ENCODE data around the gene MREG.
A peak's percentile ranks its signal among the peaks of the same experiment; 100 is the strongest.
"Not testable (repeated sequence)": the region's sequence is repeated elsewhere in the genome, so short reads cannot be mapped to it uniquely, and the experiment has no call there.

Gene MREG

DNA sequence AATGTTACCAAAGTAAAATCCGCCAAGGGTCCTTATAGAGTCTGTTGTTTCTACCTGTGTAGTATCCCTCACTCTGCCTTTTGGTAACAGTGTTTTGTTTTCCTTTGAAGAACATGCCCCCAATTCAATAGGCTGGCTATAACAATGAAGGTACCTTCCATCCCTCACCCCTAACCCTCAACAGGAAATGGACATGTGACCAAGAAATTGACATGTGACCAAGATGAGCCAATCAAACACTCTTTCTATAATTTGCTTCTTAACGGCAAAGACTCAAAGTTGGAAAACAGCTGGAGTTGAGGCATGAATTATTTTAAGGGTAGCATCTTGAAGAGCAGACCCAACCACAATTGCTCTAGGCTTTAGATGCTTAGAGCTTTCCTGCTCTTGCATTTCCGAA is 5.4 kb upstream of the MREG start:
- no peak for DNase-seq

DNA sequence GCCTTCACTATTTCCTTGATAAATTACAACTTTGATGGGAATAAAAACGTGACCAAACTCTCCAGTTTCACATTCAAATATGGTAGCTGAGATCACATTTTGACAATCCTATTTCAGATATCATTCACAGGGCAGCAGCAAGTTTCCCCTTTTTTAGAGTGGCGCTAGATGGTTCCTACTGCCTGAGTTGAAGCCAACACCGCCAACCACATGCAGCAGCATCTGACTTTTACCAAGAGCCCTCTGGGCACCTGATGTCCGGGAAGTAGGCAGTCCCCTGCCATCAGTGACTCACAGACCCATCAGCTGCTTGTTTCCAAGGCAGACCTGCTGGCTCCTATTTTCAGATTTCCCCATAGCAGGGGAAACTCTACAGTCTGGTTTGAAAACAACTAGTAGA is 4.0 kb upstream of the MREG start:
- DNase-seq, result peak; percentile 62

DNA sequence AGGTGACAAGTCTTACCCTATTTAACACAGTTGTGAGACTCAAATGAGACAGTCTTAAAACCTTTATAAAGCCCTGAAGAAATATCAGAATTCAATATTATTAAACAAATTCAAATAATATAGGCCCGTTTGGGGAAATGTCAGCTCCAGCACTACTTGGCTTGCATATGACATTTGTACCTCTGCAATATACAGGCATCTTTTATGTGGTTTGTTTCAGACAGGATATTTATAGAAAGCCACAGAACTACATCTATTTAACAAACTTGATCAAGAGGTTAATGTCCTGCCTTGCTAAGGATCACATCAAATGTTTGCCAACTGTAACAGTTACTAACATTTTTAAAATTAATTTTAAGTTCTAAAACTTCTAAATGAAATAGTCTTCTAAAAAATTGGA is 3.2 kb upstream of the MREG start:
- no peak for DNase-seq

DNA sequence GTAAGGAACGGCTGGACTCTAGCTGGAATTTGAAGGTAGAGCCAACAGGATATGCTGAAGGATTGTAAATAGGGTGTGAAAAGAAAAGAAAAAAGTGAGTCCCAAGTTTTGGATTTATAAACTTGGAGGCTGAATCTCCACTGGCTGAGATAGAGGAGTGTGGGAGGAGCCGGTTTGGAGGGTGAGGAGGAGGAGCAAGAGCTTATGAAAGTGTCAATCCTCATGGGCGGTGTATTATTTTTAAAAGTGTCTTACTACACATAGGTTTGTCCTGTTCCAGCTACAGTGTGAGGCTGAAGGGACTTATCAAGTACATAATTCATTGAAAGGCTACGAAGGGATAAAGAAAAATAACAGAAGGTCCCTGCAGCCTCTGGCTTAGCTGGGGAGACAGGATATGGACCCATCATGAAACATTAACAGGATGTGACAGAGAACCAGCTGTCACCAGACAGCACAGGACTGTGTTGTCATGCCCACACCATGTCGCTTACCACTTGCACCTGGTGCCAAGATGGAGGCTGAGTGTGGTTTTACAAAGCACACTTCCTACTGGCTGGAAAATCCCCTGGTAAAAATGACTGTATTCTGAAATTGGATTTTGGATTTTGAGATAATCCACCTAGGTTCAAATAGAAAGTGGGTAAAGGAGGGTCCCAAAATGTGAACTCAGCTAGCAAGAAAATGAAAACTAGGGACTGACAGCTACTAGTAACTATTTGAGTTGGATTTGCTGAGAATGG is 2.5 kb upstream of the MREG start:
- DNase-seq, result peak; percentile 35

DNA sequence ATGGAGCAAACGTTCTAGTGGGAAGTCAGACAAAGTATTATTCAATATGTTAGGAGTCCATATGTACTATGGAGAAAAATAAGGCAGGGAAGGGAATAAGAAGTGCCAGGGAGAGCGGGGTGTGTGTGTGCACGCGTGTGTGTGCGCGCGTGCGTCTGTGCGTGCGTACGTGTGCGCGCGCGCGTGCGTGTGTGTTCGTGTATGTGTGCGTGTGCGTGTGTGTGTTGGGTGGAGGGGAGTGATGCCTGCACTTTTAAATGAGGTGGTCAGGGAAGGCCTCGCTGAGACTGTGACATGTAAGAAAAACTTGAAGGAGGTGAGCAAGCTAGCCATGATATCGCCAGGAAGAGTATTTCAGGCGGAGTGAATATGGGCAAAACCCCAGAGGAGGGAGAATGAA is 1.6 kb upstream of the MREG start:
- no peak for DNase-seq

DNA sequence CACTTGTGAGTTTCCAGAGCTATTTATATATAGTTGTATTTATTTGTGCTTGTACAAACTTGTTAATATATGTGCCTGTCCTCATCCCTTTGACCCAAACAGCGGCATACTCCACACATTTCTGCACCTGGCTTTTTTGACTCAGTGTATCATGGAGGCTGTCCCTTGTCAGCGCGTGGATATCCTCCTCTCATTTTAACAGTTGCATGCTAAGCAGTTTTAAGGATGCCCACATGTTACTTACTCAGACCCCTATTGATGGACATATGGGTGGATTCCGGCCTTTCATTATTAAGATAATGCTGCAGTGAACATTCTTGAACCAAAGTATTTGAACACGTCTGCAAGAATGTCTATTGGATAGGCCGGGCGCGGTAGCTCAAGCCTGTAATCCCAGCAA is 655 bp upstream of the MREG start:
- no peak for DNase-seq

DNA sequence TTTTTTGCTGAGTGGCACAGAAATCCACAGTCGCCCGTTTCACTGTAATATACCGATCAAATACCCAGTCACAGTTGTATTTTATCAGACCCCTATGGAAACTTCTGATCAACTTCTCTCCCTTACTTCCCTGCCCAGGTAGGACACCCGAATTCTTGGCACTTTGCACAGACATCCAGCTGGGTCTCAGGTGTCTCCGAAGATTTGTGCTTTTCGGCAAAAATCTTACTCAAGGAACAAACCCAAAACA is 596 bp downstream of the MREG start:
- DNase-seq, result no peak

DNA sequence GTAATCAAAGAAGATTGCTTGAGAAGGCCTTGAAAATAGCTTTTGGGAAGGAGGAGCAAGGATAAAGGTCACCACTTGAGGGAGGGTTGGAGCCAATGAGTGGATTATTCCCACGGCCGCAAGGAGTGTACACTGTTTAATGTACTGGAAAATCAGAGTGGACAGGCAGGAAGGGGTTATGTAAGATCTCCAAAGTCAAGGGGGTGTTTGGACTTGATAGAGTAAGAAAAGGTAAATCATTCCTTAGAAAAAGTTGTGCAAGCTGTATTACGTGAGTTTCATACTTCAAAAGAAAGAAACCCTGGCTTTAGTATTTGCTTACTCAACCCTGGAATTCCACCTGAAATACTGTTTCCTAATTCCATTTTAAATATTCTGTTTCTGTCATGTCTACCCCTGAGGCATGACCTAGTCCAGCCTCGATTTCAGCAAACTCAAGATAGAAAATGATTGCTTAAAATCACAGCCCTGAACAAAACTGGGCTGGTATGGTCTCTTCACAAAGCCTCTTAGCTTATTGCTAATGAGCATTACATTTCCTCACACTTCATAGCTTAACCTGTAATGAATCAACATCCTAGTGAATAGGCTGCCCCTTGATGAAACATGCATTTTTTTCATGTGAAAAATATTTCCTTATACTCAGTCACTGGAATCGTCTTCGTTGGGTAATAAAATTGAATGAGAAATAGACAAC is 1.1 kb downstream of the MREG start:
- DNase-seq, result peak; percentile 15

DNA sequence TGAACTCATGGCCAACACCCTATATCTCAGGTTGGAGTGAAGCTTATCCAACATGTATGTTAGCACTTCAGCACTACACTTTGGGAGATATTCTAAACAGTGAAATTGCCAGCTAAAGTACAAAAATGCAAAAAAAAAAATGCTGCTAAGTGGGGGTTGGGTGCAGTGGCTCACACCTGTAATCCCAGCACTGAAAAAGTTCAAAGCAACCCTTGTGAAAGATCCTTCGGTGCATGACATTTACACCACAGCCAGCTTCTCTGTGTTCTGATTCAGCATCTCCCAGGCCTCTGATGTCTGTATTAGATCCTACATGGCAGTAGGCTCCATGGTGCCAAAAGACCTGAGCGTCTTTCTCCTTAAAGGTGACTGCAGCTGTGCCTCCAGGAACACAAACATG is 4.1 kb downstream of the MREG start:
- not testable (repeated sequence) for DNase-seq

DNA sequence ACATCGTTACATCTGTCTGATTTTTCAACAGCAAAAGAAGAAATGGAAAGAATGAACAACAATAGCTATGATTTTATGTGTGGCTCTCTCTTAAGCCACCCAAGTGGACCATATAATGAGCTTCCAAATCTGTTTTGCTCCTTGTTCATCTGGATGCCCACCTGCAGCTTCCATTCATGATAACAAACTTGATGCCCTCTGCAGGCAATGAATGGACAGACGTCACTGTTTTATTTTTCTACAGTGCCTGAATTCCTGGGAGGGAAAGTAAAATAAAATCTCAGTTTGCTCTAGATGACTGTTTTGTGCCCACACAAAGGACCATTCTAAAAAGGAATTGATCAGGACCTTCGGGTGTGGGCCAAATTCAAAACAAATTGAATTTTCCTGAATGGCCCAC is 5.0 kb downstream of the MREG start:
- DNase-seq, result peak; percentile 26

DNA sequence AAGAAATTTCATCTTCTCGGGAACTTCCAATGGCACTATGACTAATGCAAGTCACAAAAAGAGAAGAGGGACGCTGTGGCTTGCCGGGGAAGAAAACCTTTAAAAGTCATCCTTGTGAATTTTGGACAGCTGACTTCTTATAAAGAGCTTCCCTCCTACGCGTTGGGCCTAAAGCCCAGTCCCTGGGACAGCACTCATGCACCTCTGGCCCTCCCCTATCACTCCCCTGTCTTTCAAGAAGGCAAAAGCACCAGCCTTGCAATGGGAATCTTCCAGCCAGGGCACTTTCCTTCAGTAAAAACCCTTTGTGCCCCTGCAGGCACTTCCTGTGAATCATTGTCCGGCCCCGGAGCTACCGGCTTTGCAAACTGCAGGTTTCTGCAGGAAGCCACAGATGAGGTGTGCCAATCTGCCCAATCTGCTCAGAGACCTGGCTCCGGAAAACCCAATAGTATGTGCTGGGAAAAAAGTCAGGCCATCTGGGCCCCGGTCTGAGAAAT is 7.1 kb downstream of the MREG start:
- peak; percentile 74 for DNase-seq

DNA sequence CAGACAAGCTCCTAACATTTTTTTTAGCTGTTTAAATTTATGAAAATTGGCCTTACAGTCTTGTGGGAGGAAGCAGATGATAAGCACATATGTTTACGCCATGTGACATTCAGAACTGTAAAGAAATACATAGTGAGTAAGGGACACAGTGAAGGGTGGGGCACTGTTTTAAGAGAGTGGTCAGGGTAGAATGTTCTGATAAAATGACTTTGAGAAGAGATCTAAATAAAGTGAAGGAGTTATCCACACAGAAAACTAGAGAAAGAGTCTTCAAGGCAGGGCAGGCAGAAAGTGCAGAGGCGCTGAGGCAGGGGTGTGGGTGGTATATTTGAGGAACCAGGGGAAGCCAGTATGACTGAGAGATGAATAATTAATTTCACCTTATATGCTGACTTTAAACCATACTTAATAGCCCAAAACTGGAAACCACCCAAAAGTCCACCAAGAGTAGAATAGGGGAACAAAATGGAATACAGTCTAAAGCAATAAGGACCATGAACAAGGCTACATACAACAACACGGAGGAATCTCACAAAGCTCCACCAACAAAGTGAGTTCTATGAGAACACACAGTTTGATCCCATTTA is 8.6 kb downstream of the MREG start:
- peak; percentile 94 for DNase-seq

DNA sequence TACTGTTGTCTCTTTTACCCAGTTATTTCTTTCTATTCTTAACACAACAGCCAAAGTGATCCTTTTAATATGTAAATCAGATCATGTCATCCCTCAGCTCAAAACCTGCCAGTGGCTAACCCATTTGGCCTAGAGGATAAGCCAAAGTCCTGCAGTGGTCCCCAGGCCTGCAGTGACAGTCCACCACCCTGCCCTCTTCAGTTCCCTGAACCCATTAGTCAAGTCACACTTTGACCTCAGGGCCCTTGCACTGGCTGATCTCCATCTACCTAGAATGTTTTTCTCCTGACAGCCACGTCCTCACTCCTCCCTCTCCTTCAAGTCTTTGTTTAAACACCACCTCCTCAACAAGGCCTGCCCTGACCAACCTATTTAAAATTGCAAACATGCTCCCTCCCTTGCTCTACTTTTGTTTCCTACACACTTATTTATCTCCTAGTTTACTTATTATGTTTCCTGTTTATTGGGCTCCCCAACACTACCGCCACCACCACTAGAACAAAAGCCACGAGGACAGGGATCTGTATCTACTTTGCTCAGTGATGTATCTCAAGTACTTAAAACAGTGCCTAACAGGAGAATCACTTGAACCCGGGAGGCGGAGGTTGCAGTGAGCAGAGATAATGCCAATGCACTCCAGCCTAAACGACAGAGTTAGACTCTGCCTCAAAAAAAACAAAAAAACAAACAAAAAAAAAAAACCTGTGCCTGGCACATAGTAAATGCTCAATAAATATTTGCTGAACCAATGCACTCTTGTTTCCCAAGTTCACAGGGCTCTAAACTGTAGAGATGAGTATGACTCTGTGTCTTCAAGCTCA is 9.3 kb downstream of the MREG start:
- peak; percentile 59 for DNase-seq

DNA sequence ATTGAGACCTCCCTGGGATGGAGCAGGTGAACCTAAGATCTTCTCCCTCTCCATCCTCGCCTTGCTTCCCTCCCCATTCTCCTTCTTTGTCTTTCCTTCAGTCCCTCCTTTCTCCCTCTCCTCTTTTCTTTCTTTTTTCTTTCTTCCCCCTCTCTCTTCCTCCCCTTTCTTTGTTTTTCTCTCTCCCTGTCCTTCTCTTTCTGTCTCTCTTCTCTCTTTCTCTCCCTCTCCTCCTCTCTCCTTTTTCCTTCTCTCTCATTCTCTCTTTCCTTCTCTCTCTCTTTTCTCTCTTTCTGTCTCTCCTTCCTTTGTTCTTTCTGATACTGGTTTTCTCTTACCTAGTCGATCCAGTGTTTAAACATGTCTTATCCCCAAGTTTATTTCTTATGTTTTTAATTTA is 10.7 kb downstream of the MREG start:
- DNase-seq, result no peak

DNA sequence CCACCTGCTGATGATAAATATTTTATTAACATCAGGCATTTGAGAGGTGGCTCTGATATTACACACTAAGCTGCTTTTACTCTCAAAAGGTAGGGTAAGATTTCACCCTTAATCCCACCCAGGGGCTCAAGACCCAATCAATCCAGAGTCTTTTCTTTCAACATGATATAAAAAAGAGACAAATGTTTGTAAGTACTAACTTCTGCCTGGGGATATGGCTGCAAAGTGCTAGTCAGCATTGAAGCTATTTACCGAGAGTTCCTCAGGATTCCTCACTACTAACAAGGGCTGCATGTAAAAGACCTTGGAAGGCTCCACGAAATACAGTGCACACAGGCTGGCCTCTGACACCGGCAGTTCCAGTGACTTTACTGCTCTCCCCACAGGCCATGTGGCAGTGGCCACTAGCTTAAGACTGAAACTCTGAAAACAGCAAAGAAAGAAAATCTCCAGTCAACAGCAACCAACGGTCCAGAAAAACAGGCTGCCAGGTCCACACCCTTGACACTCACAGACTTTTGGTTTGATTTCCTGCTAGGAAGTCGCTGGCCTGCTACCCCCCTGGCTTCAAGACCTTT is 11.2 kb downstream of the MREG start:
- peak; percentile 64 for DNase-seq

DNA sequence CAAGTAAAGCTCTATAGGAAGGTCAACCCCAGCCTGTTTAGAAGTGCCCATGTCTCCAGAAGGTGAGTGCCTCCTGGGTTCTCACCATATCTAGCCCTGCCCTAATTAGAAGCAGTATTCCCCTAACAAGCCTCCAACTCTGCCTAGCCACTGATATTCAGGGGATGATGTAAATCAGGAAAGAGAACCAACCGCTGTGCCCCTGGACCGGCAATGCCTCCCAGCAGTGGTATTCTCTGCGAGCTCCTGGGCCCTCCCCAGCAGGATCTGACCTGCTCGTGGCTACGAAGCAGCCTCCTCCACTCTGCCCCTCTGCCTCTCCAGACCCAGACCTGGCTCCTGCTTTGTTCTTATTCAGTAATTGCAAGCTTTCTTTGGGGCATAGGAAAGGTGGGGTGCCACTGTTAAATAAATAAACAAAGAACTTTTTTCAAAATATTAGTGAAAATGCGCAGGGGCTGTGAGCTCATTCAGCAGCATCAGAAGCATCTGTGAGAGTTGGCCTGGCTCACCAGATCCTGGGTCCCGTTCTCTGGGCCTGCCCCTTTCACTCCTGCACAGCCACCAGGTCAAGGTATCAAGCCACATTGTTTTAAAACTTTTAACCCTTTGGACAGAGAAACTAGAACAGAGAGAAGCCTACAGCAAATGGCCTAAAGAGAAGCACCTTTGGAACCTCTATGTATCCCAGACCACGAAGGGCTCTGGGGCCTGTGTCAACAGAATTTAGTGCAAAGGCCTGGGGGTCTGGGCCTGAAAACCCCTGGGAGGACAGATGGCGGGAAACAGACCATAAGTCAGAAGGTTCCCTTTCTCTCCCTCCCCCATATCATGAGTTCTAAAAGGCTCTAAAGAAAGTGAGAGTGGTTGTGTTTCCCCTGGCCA is 11.9 kb downstream of the MREG start:
- DNase-seq, result peak; percentile 51

DNA sequence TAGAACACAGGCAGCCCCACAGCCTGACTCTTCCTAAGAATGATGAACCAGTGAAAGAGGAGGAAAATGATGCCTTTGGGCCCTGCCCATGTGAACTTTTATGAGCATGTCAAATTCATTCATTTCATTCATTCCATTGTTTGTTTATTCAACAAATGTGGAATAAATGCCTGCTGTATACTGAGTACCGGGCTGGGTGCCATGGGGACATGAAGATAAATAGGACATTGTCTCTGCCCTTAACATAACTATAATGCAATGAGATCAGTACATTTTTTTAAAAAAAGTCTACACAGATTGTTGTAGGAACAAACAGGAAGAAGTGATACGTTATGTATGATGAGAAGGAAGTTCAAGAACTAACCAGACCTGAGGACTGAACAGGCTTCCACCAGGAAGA is 14.7 kb downstream of the MREG start:
- DNase-seq, result no peak

DNA sequence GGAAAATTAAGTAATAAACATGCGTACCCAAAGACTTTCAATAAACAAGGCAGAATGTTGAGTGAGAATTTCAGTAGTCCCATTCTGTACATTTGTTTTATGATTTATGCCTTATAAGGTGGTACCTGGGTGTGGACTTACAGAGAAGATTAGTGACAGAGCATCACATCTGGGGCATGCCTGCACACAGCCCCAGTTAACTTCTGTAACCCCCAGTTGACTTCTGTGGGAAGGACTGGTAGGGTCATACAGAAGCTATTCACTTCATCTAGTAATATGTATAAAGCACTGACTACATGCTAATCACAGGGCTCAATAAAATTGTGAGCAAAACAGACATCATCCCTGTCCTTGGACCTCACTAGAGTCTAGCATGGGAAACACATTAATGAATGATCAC is 16.1 kb downstream of the MREG start:
- DNase-seq, result no peak

DNA sequence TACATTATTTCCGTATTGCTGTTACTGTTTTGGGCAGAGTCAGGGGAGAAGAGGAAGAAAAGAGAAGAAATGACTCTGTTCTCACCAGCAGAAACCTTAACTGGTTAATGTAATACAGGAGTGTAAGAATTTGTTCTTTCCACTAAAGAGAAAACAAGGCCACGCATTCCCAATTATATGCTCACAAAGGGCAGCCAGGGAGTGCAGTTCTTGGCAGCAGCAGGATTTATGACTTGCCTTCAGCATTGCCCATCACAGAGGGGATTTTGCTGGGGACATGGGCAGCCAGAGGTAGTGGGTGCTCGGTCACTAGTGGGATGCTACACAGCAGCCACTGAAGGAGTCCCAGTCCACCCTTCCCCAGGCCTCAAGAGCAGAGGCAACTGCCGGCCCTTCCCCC is 18.4 kb downstream of the MREG start:
- DNase-seq, result no peak

DNA sequence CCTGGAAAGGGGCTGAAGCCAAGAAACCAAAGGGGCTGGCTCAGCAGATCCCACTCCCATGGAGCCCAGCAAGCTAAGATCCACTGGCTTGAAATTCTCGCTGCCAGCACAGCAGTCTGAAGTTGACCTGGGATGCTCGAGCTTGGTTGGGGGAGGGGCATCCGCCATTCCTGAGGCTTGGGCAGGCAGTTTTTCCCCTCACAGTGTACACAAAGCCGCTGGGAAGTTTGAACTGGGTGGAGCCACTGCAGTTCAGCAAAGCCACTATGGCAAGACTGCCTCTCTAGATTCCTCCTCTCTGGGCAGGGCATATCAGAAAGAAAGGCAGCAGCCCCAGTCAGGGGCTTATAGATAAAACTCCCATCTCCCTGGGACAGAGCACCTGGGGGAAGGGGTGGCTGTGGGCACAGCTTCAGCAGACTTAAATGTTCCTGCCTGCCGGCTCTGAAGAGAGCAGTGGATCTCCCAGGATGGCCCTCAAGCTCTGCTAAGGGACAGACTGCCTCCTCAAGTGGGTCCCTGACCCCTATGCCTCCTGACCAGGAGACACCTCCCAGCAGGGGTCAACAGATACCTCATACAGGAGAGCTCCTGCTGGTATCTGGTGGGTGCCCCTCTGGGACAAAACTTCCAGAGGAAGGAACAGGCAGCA is 24.7 kb downstream of the MREG start:
- DNase-seq, result not testable (repeated sequence)

DNA sequence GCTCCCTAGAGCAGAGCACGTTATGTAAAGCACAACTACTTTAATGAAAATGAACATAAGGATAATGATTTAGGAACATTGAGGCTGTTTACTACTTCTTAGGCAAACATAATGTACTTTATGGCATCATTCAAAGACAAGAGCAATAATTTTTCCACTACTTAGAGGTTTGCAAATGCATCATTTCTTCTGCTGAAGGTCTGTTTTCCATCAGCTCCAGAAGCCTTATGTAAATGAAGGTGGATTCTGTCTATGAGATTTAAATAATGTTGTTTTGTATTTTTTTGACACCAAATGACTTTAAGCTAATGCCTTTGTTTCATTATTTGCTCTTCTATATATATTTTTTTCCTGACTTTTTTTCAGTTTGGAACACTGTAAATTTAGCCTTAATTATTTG is 28.1 kb downstream of the MREG start:
- DNase-seq, result no peak

DNA sequence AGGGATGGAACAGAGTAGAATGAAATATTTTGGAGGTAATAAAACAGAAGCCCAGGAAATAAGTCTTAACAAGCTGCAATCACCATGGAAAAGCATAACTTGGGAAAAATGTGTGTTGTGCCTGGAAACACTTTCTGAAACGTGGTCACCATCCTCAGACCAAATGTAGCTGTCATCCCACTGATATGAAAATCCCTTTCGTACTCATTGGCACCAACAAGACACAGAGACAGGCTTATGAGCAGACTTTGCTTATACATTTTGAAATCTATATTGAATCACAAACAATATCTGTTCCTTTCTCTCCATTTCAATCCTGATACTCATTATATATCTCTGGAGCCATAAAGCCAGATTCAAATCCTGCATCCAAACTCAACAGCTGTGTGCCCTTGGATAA is 28.7 kb downstream of the MREG start:
- no peak for DNase-seq
